ENCODE data around the gene MPP7. TPM values are rescaled to one million over a fixed set of nuclear protein-coding genes. Genes with fewer than 3 reads are reported as not detected.

MPP7 gene
- total RNA-seq, 1 experiment from 2014 or later = 0.55 TPM

GRCh38 chr10:28311104-28311503 lies 8.2 kb upstream of the MPP7 start:
- peaks cover 12% of the 10 kb centered on the region; the same call in 1 of the 2 replicates for H3K27me3 ChIP-seq (ENCODE audit: insufficient read depth, low read depth)

GRCh38 chr10:28307267-28307666 lies 4.4 kb upstream of the MPP7 start:
- intact Hi-C loops (cut with micrococcal nuclease; ENCODE audit: unreplicated experiment) = no loop called here
- Histone ChIP-seq H3K9me3 (ENCODE audit: insufficient read depth, low read depth) (no peaks in the 10 kb centered on the region), H3K79me2 (ENCODE audit: low read depth) (no peaks in the 10 kb centered on the region), H3F3A (ENCODE audit: insufficient read depth, low read depth) (no peaks in the 10 kb centered on the region), H3K9me2 (ENCODE audit: insufficient read depth) (no peaks in the 10 kb centered on the region), H3K27me3 (ENCODE audit: insufficient read depth, low read depth) (peaks cover 16% of the 10 kb centered on the region; the same call in 1 of the 2 replicates), H3K4me1 (replicated peaks; ENCODE audit: insufficient read depth) (no peaks in the 10 kb centered on the region), H3K36me3 (ENCODE audit: low read depth) (no peaks in the 10 kb centered on the region), H3K4me3 (no peak overlapping the region), H4K20me1 (ENCODE audit: insufficient read depth) (no peaks in the 10 kb centered on the region), H3K27ac (no peak overlapping the region), H3K4me2 (no peak overlapping the region), H2AFZ (no peak overlapping the region)
- TF ChIP-seq EZH2 (IDR thresholded peaks at IDR 0.05; ENCODE audit: low read depth) (no peak), CTCF (conservative IDR thresholded peaks at IDR 0.05) (no peak)
- ChIA-PET CTCF (no interaction called here), POLR2A (ENCODE audit: unreplicated experiment) (no interaction called here)
- no peak for DNase-seq
- BruUV-seq (replicated peaks) = no TSS peak

More at GRCh38 chr10:28311104-28311503, 8.2 kb upstream of the MPP7 start:
- H3K4me1 ChIP-seq (replicated peaks; ENCODE audit: insufficient read depth) = no peaks in the 10 kb centered on the region
- no peaks in the 10 kb centered on the region for H3K9me2 ChIP-seq (ENCODE audit: insufficient read depth)
- no peaks in the 10 kb centered on the region for H3K36me3 ChIP-seq (ENCODE audit: low read depth)
- H3K27ac ChIP-seq = no peak overlapping the region
- DNase-seq = no peak
- no peak overlapping the region for H2AFZ ChIP-seq
- POLR2A ChIA-PET (ENCODE audit: unreplicated experiment) = no interaction called here
- no TSS peak for BruUV-seq (replicated peaks)
- H3F3A ChIP-seq (ENCODE audit: insufficient read depth, low read depth) = no peaks in the 10 kb centered on the region
- intact Hi-C loops (cut with micrococcal nuclease; ENCODE audit: unreplicated experiment) = no loop called here
- no peak overlapping the region for H3K4me2 ChIP-seq
- no peaks in the 10 kb centered on the region for H3K9me3 ChIP-seq (ENCODE audit: insufficient read depth, low read depth)
- no peaks in the 10 kb centered on the region for H4K20me1 ChIP-seq (ENCODE audit: insufficient read depth)
- TF ChIP-seq CTCF (conservative IDR thresholded peaks at IDR 0.05) (no peak), EZH2 (IDR thresholded peaks at IDR 0.05; ENCODE audit: low read depth) (no peak)
- no peak overlapping the region for H3K4me3 ChIP-seq
- H3K79me2 ChIP-seq (ENCODE audit: low read depth) = no peaks in the 10 kb centered on the region
- CTCF ChIA-PET = no interaction called here

- H3K27ac ChIP-seq = no peak overlapping the region
- CTCF ChIA-PET = no interaction called here
- intact Hi-C loops (cut with micrococcal nuclease; ENCODE audit: unreplicated experiment) = no loop called here
- no peak for DNase-seq
- no peaks in the 10 kb centered on the region for H3K79me2 ChIP-seq (ENCODE audit: low read depth)
- H3K4me1 ChIP-seq (replicated peaks; ENCODE audit: insufficient read depth) = no peaks in the 10 kb centered on the region
- H3K36me3 ChIP-seq (ENCODE audit: low read depth) = no peaks in the 10 kb centered on the region
- BruUV-seq (replicated peaks) = no TSS peak
- H2AFZ ChIP-seq = no peak overlapping the region
- no peak overlapping the region for H3K4me3 ChIP-seq
- POLR2A ChIA-PET (ENCODE audit: unreplicated experiment) = no interaction called here
- no peak overlapping the region for H3K4me2 ChIP-seq
- H3K27me3 ChIP-seq (ENCODE audit: insufficient read depth, low read depth) = peaks cover 30% of the 10 kb centered on the region; the same call in 1 of the 2 replicates
- no peak for TF ChIP-seq CTCF (conservative IDR thresholded peaks at IDR 0.05)
- no peak for TF ChIP-seq EZH2 (IDR thresholded peaks at IDR 0.05; ENCODE audit: low read depth)
- no peaks in the 10 kb centered on the region for H4K20me1 ChIP-seq (ENCODE audit: insufficient read depth)
- H3K9me2 ChIP-seq (ENCODE audit: insufficient read depth) = no peaks in the 10 kb centered on the region
- no peaks in the 10 kb centered on the region for H3K9me3 ChIP-seq (ENCODE audit: insufficient read depth, low read depth)
- H3F3A ChIP-seq (ENCODE audit: insufficient read depth, low read depth) = no peaks in the 10 kb centered on the region
Observed at GRCh38 chr10:28305553-28305952, 2.7 kb upstream of the MPP7 start.

All from PC-9 (cell line).